SK-N-SH (cell line): ENCODE data around the gene CTF1. TPM values are rescaled to one million over a fixed set of nuclear protein-coding genes. Genes with fewer than 3 reads are reported as not detected.

Experiments used
- CTCF ChIA-PET: fragments of 300-600, 350-600 bp; formaldehyde crosslinking; extraction: SDS; loops from one replicate; lab custom pipeline; 2021; lab: Yijun Ruan, JAX
- POLR2A ChIA-PET: fragments of 350-600 bp; sonication (Branson Sonifier 250); formaldehyde crosslinking; extraction: SDS; loops from one replicate; lab custom pipeline; 2020; ENCODE audit warnings: antibody characterized with exemption, inconsistent platforms; lab: Yijun Ruan, JAX
- DNase-seq: peaks from one replicate; pipeline ENCODE4 v3.0.0; 2012
- H2AFZ ChIP-seq: fragments of 200-600 bp; sonication (generic); 2 replicates; pipeline ENCODE4 v1.8.1; 2016; ENCODE audit warnings: antibody characterized with exemption, mild to moderate bottlenecking, low read depth
- H3F3A ChIP-seq: fragments of 200-600 bp; sonication (generic); replicated peaks from 2 replicates; pipeline ENCODE3; 2016; ENCODE audit warnings: antibody characterized with exemption, mild to moderate bottlenecking; ENCODE audit not compliant: insufficient read depth
- H3K27ac ChIP-seq, 2 experiments: fragments of 200-500 bp in 1 of 2; fragments of 200-600 bp in 1 of 2; sonication (Bioruptor generic) in 1 of 2; sonication (generic), shearing (Covaris generic) in 1 of 2; 2 replicates each; pipeline versions ENCODE4 v1.5.1 to v1.6.1; 2014 to 2016; ENCODE audit warnings: low read depth in 2 of 2, inconsistent platforms in 1 of 2, low read length in 1 of 2, mild to moderate bottlenecking in 1 of 2, mixed read lengths in 1 of 2
- H3K27me3 ChIP-seq: fragments of 200-600 bp; sonication (generic), shearing (Covaris generic); 2 replicates; pipeline ENCODE4 v1.6.1; 2016; ENCODE audit warnings: mixed run types; ENCODE audit not compliant: insufficient read depth
- H3K36me3 ChIP-seq, 2 experiments: fragments of 200-500 bp in 1 of 2; fragments of 200-600 bp in 1 of 2; sonication (Bioruptor generic) in 1 of 2; sonication (generic) in 1 of 2; replicated peaks in 1 of 2; 2 replicates each; pipeline versions ENCODE3 to v1.5.1; 2014 to 2016; ENCODE audit warnings: low read length in 1 of 2, mild to moderate bottlenecking in 1 of 2; ENCODE audit not compliant: insufficient read depth in 2 of 2, control insufficient read depth in 1 of 2
- H3K4me1 ChIP-seq, 2 experiments: fragments of 200-500 bp in 1 of 2; fragments of 200-600 bp in 1 of 2; sonication (Bioruptor generic) in 1 of 2; sonication (generic), shearing (Covaris generic) in 1 of 2; 2 replicates each; pipeline versions ENCODE4 v1.5.1 to v1.6.1; 2014 to 2016; ENCODE audit warnings: low read depth in 1 of 2, low read length in 1 of 2, mixed run types in 1 of 2; ENCODE audit not compliant: insufficient read depth in 2 of 2, control insufficient read depth in 1 of 2
- H3K4me2 ChIP-seq: fragments of 200-600 bp; sonication (generic), shearing (Covaris generic); 2 replicates; pipeline ENCODE4 v1.6.1; 2017; ENCODE audit warnings: mixed run types
- H3K4me3 ChIP-seq, 2 experiments: fragments of 200-500 bp in 1 of 2; fragments of 200-600 bp in 1 of 2; sonication (Bioruptor generic) in 1 of 2; sonication (generic), shearing (Covaris generic) in 1 of 2; 2 replicates each; pipeline versions ENCODE4 v1.5.1 to v1.8.1; 2014 to 2016; ENCODE audit warnings: low read depth in 2 of 2, inconsistent platforms in 1 of 2, low read length in 1 of 2, mild to moderate bottlenecking in 1 of 2, mixed read lengths in 1 of 2, moderate library complexity in 1 of 2
- H3K79me2 ChIP-seq: fragments of 200-600 bp; sonication (generic); 2 replicates; pipeline ENCODE4 v1.8.1; 2017; ENCODE audit warnings: mild to moderate bottlenecking; ENCODE audit not compliant: insufficient read depth
- H3K9ac ChIP-seq: fragments of 200-600 bp; sonication (generic); 2 replicates; pipeline ENCODE4 v1.6.1; 2017; ENCODE audit warnings: mixed run types
- H3K9me2 ChIP-seq: fragments of 200-600 bp; sonication (generic); 2 replicates; pipeline ENCODE4 v1.6.1; 2017; ENCODE audit warnings: mixed run types
- H3K9me3 ChIP-seq: fragments of 200-600 bp; sonication (generic); 2 replicates; pipeline ENCODE4 v1.6.1; 2017; ENCODE audit warnings: mixed run types, mild to moderate bottlenecking, moderate library complexity
- H4K20me1 ChIP-seq: fragments of 200-600 bp; sonication (generic); 2 replicates; pipeline ENCODE4 v1.6.1; 2017; ENCODE audit warnings: mild to moderate bottlenecking, mixed run types; ENCODE audit not compliant: insufficient read depth
- CHD2 ChIP-seq: fragments of 150-350 bp; IDR thresholded peaks from 2 replicates; pipeline ENCODE4 v1.6.1; 2018; ENCODE audit warnings: low read length; ENCODE audit not compliant: partially characterized antibody
- ELF1 ChIP-seq: IDR thresholded peaks from 2 replicates; pipeline ENCODE4 v1.4.0; 2012
- EP300 ChIP-seq, 2 experiments: IDR thresholded peaks; 2 replicates each; pipeline versions ENCODE4 v1.4.0 to v1.6.1; 2012; ENCODE audit warnings: borderline replicate concordance in 1 of 2, low read depth in 1 of 2, low read length in 1 of 2
- FOXJ3 ChIP-seq: sonication (generic); formaldehyde crosslinking; IDR thresholded peaks from 2 replicates; pipeline ENCODE4 v1.5.1; 2020; ENCODE audit warnings: mild to moderate bottlenecking, missing genetic modification reagents
- GABPA ChIP-seq: IDR thresholded peaks from 2 replicates; pipeline ENCODE4 v1.4.0; 2012; ENCODE audit warnings: low read depth, mild to moderate bottlenecking
- GATA2 ChIP-seq: sonication (generic); formaldehyde crosslinking; IDR thresholded peaks from 2 replicates; pipeline ENCODE4 v1.5.0; 2020; ENCODE audit warnings: mild to moderate bottlenecking, missing genetic modification reagents
- NRF1 ChIP-seq: IDR thresholded peaks from 2 replicates; pipeline ENCODE4 v1.6.1; 2012; ENCODE audit warnings: low read depth, mild to moderate bottlenecking, low read length
- RCOR1 ChIP-seq: fragments of 150-350 bp; IDR thresholded peaks from 2 replicates; pipeline ENCODE4 v1.6.1; 2017; ENCODE audit warnings: antibody characterized with exemption, low read length
- RFX5 ChIP-seq: IDR thresholded peaks from 2 replicates; pipeline ENCODE4 v1.6.1; 2012; ENCODE audit warnings: mild to moderate bottlenecking, improper control_type of control experiment, low read length
- TCF12 ChIP-seq: IDR thresholded peaks from 2 replicates; pipeline ENCODE4 v1.4.0; 2012
- WGBS: methylation state at CpG from one replicate; pipeline ENCODE4 v1.1.6; 2017; ENCODE audit warnings: low lambda C conversion rate; 5-methylcytosine and 5-hydroxymethylcytosine counted together
- polyA plus RNA-seq, 3 experiments: library from polyadenylated mRNA; depleted of rRNA; stranded (reverse); fragments of >200 nt; gene quantifications; 2 replicates each; pipeline ENCODE4 v1.2.3, GENCODE V29; 2012
- TF ChIP-seq, protein P1 (sequence below): IDR thresholded peaks from 2 replicates; pipeline ENCODE4; 2012
- TF ChIP-seq, protein P2 (sequence below): IDR thresholded peaks from 2 replicates; pipeline ENCODE4 v1.4.0; 2012; ENCODE audit warnings: low read depth, borderline replicate concordance
- TF ChIP-seq, protein P3 (sequence below): fragments of 200-600 bp; sonication (generic); IDR thresholded peaks from 2 replicates; pipeline ENCODE4 v1.6.1; 2017; ENCODE audit warnings: antibody characterized with exemption, mild to moderate bottlenecking, moderate library complexity
- TF ChIP-seq, protein P4 (sequence below): fragments of 150-350 bp; IDR thresholded peaks from 2 replicates; pipeline ENCODE4 v1.6.1; 2016; ENCODE audit warnings: mild to moderate bottlenecking, low read depth, low read length

The CTF1 gene
- polyA plus RNA-seq, 1 of the 3 experiments (the other 2 are of a cell fraction), result 45.7 TPM

DNA sequence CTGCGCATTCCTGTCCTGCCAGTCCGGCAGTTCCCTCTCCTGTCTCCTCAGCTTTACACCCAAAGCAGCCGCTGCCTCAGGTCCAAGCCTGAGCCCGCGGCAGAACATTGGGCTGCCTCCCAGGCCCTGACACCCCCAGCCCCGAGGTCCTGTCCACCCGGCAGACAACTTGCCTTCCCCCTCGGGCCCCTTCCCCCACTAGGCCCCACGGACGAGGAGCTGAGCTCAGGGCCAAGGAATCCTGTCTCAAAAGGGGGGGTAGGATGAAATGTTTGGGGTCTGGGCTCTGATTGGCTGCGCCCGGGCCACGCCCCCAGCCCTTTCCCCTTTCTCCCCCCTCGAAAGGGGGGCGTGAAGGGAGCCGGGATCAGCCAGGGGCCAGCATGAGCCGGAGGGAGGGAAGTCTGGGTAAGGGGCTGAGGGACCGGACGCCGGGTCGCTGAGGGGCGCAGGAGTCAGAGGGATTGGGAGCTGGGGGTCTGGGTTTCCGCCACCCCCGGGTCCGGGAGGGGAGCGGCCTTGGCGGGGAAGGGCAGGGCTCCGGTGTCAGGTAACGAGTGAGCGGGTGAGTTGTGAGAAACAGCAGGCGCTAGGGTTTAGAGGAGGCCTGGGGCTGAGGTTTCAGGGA lies at the start of gene CTF1 (continued):
- TF ChIP-seq, protein P1, sequence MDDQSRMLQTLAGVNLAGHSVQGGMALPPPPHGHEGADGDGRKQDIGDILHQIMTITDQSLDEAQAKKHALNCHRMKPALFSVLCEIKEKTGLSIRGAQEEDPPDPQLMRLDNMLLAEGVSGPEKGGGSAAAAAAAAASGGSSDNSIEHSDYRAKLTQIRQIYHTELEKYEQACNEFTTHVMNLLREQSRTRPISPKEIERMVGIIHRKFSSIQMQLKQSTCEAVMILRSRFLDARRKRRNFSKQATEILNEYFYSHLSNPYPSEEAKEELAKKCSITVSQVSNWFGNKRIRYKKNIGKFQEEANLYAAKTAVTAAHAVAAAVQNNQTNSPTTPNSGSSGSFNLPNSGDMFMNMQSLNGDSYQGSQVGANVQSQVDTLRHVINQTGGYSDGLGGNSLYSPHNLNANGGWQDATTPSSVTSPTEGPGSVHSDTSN, result peak; percentile 8; the same call in 1 of the 2 replicates
- TF ChIP-seq CHD2 (no peak), TCF12 (peak; percentile 48; the same call in 1 of the 2 replicates)

DNA sequence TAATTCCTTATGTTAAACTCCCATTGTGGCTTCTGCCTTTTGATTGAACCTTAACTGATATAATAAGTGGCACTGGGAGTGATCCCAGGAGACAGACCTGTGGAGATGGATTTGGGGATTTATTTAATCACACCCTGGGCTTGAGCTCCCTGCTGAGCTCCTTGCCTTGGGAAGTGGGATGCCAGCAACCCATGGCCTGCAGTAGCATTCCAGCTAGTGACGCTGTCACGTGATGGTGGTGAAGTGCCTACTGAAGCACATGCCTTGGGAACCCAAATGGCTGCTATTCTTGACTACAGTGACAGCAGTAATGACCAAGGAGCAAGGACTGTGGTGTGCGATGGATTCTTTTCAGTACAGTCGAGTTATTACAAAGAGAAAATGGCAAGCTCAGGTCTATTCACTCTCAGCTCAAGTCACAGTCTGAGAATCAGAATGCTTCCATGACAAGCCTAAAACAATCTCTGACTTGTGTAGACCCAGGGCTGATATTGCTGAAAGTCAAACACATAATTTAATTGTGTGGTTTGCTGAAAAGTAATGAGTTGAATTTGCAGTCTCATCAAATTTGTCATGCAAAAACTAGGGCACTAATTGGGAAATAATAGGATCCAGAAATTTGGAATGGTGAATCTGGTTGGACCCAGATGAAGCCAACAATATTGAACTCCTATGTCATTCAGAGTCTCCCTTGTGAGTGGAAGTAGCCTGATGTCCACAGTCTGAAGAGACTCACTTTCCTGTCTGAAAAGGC lies 49.6 kb upstream of the CTF1 start:
- H3F3A ChIP-seq, result peaks cover 6% of the 10 kb centered on the region
- H3K4me2 ChIP-seq, result no peak overlapping the region
- no peaks in the 10 kb centered on the region for H3K9me3 ChIP-seq
- POLR2A ChIA-PET, result interaction anchor here (0.6 kb wide), 1 partner anchor 27 kb away, joined by 6 read pairs; no protein-coding TSS in a partner anchor
- no peak overlapping the region for H3K9ac ChIP-seq
- no peak overlapping the region for H3K4me3 ChIP-seq
- H2AFZ ChIP-seq, result no peak overlapping the region
- H3K36me3 ChIP-seq, result no peaks in the 10 kb centered on the region
- no peaks in the 10 kb centered on the region for H3K9me2 ChIP-seq
- CTCF ChIA-PET, result interaction anchor here (3.0 to 6.4 kb wide), 5 partner anchors 12 to 72 kb away, joined by 25 to 74 read pairs (median 42); no protein-coding TSS in a partner anchor
- DNase-seq, result no peak
- H3K27me3 ChIP-seq, result no peaks in the 10 kb centered on the region
- WGBS, result 89% methylated on average over 4 of the region's 4 CpGs
- no peaks in the 10 kb centered on the region for H4K20me1 ChIP-seq
- H3K79me2 ChIP-seq, result no peaks in the 10 kb centered on the region
- H3K4me1 ChIP-seq, result no peaks in the 10 kb centered on the region; a peak in 1 of 4 replicates
- no peak for TF ChIP-seq ELF1
- TF ChIP-seq RCOR1, result no peak
- no peak for TF ChIP-seq NRF1
- no peak overlapping the region for H3K27ac ChIP-seq

DNA sequence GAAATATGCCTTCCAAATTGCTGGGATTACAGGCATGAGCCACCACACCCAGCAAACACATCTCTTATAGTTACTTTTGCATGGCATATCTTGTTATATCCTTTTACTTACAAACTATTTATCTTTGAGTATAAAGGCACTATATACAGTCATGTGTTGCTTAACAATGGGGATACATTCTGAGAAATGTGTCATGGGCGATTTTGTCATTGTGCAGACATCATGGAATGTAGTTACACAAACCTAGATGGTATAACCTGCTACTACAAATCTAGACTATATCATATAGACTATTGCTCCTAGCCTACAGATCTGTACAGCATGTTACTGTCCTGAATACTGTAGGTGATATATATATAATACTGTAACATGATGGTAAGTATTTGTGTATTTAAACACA lies 46.2 kb upstream of the CTF1 start:
- no peaks in the 10 kb centered on the region for H3K27me3 ChIP-seq
- H3K4me3 ChIP-seq, result no peak overlapping the region
- no peaks in the 10 kb centered on the region for H3K79me2 ChIP-seq
- no peaks in the 10 kb centered on the region; a peak in 1 of 4 replicates for H3K4me1 ChIP-seq
- no peak overlapping the region for H3K27ac ChIP-seq
- ChIA-PET POLR2A (no interaction called here), CTCF (no interaction called here)
- H3F3A ChIP-seq, result no peaks in the 10 kb centered on the region
- no peaks in the 10 kb centered on the region for H3K9me2 ChIP-seq
- H4K20me1 ChIP-seq, result no peaks in the 10 kb centered on the region
- H2AFZ ChIP-seq, result no peak overlapping the region
- no peaks in the 10 kb centered on the region for H3K9me3 ChIP-seq
- no peak for DNase-seq
- H3K9ac ChIP-seq, result no peak overlapping the region
- H3K4me2 ChIP-seq, result no peak overlapping the region
- WGBS, result 70% methylated on average over 1 of the region's 1 CpG
- peaks cover 0 to 6% of the 10 kb centered on the region in 2 experiments for H3K36me3 ChIP-seq
- TF ChIP-seq RFX5 (no peak), GABPA (no peak), EP300 (IDR thresholded peaks at IDR 0.05; ENCODE audit: borderline replicate concordance in 1 of 2, low read depth in 1 of 2, low read length in 1 of 2) (no peak), FOXJ3 (no peak), CHD2 (no peak), GATA2 (no peak)
- TF ChIP-seq, protein P2, sequence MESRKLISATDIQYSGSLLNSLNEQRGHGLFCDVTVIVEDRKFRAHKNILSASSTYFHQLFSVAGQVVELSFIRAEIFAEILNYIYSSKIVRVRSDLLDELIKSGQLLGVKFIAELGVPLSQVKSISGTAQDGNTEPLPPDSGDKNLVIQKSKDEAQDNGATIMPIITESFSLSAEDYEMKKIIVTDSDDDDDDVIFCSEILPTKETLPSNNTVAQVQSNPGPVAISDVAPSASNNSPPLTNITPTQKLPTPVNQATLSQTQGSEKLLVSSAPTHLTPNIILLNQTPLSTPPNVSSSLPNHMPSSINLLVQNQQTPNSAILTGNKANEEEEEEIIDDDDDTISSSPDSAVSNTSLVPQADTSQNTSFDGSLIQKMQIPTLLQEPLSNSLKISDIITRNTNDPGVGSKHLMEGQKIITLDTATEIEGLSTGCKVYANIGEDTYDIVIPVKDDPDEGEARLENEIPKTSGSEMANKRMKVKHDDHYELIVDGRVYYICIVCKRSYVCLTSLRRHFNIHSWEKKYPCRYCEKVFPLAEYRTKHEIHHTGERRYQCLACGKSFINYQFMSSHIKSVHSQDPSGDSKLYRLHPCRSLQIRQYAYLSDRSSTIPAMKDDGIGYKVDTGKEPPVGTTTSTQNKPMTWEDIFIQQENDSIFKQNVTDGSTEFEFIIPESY, result no peak
- TF ChIP-seq, protein P3, sequence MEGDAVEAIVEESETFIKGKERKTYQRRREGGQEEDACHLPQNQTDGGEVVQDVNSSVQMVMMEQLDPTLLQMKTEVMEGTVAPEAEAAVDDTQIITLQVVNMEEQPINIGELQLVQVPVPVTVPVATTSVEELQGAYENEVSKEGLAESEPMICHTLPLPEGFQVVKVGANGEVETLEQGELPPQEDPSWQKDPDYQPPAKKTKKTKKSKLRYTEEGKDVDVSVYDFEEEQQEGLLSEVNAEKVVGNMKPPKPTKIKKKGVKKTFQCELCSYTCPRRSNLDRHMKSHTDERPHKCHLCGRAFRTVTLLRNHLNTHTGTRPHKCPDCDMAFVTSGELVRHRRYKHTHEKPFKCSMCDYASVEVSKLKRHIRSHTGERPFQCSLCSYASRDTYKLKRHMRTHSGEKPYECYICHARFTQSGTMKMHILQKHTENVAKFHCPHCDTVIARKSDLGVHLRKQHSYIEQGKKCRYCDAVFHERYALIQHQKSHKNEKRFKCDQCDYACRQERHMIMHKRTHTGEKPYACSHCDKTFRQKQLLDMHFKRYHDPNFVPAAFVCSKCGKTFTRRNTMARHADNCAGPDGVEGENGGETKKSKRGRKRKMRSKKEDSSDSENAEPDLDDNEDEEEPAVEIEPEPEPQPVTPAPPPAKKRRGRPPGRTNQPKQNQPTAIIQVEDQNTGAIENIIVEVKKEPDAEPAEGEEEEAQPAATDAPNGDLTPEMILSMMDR, result no peak
- TF ChIP-seq, protein P4, sequence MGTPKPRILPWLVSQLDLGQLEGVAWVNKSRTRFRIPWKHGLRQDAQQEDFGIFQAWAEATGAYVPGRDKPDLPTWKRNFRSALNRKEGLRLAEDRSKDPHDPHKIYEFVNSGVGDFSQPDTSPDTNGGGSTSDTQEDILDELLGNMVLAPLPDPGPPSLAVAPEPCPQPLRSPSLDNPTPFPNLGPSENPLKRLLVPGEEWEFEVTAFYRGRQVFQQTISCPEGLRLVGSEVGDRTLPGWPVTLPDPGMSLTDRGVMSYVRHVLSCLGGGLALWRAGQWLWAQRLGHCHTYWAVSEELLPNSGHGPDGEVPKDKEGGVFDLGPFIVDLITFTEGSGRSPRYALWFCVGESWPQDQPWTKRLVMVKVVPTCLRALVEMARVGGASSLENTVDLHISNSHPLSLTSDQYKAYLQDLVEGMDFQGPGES, result no peak
